GM18517 (cell line): ENCODE results near the gene SLC6A11.

ENCODE experiments used
- ATAC-seq: cut with Tn5 transposase; IDR thresholded peaks from one replicate; pipeline ENCODE4 v1.9.1; 2021; ENCODE audit warnings: mild to moderate bottlenecking, moderate library complexity; ENCODE audit not compliant: unreplicated experiment

The SLC6A11 gene

GRCh38 chr3:10837849-10838248 lies 21.8 kb downstream of the SLC6A11 start:
- no peak for ATAC-seq

DNA sequence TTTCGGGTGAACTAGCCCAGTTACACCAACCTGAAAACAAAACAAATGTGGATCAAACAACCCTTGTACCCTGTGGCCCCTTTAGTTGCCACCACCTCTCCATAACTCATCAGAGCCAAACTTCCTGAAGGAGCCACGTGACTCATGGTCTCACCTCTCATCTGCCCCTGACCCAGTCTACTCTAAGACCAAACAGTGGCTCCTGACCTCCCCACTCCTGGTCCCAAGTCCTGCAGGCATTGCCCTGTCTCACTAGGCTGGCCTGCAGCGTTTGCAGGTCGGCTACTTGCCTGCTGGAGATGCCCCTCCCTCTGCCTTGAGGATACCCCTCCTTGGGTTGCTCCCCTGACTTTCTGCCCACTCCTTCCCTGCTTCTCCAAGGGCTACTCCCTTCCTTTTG lies 23.1 kb downstream of the SLC6A11 start:
- ATAC-seq: no peak

GRCh38 chr3:10841100-10841499 lies 25.1 kb downstream of the SLC6A11 start:
- ATAC-seq: no peak

DNA sequence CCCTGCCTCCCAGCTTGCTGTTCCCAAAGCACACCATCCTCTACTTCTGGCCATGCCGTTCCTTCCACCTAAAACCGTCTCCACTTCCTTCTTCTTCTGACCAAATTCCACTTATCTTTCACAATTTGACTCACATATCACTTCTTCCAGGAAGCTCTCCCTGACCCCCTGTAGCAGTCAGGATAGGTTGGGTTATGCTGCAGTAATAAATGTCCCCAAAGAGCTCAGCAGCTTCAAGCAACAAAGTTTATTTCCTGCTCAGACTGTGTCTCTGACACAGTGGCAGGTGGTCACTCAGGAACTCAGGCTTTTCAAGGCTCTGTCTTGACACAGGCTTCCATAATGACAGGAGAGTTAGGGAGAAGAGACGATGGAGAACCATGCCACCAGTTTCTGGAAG lies 27.4 kb downstream of the SLC6A11 start:
- no peak for ATAC-seq

DNA sequence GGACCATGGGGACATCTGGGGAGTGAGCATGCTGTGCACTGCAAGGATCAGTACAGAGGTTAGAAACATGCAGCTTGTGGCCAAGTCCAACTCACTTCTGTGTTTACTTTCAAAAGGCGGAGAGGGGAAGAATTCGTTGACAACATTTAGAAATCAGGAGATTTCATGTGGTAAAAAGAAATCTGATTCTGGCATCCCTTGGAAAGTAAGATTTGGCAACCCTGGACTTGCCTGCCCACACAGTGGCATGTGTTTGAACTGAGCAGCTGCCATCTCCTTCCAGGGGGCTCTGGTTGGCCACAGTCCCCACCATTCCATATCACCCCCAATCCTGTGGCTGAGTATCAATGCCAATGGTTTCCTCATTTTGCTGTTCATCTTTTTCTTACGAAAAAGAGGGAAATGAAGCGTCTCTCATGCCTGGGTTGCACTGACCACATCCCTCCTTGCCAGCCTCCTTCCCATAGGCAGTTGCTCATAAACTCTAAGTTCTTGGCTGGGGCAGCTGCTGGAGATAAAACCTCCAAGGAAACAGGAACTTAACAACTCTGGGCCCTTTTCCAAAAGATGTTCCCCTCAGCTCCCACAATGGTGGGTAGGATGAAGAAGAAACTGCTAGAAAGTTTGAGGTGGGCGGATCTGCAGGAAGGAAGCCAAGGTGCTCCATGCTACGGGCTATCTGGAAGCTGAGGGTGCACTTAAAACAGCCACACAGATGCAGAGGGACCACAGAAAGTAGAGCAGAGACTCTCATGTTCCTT lies 29.2 kb downstream of the SLC6A11 start:
- no peak for ATAC-seq

GRCh38 chr3:10845839-10846656 lies 30.0 kb downstream of the SLC6A11 start:
- ATAC-seq: no peak

DNA sequence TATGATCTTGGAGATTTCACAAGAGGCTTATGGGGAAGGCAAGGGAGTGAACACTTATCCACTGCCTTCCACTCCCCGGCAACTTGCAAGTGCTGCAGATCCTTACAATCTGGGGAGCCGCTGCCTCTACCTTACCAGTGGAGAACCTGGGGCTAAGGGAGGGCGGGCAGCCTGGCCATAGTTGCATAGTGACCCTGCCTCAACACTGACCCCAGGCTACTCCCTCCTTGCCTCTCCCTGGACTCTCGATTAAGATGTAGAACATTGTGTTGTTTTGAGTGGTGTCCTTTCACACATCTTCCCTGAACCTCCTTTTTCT lies 30.6 kb downstream of the SLC6A11 start:
- ATAC-seq: no peak

DNA sequence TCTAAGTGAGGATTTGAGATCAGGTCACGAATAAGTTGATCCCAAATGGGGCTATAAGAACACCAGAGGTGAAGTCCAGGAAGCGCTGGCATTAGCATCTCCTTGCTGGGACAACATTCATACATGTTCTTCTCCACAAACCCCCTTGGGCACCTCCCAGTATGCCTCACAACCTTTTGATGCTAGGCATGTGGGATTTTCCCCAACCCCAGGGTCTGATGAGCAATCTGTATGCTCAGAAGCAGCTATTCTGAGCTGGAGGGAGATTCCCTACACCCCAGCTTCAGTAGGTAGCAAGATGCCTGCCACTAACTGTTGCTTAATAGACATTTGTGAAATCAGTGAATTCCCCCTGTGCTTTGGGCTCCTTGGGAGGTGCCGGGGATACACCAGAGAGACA lies 32.2 kb downstream of the SLC6A11 start:
- ATAC-seq: no peak

DNA sequence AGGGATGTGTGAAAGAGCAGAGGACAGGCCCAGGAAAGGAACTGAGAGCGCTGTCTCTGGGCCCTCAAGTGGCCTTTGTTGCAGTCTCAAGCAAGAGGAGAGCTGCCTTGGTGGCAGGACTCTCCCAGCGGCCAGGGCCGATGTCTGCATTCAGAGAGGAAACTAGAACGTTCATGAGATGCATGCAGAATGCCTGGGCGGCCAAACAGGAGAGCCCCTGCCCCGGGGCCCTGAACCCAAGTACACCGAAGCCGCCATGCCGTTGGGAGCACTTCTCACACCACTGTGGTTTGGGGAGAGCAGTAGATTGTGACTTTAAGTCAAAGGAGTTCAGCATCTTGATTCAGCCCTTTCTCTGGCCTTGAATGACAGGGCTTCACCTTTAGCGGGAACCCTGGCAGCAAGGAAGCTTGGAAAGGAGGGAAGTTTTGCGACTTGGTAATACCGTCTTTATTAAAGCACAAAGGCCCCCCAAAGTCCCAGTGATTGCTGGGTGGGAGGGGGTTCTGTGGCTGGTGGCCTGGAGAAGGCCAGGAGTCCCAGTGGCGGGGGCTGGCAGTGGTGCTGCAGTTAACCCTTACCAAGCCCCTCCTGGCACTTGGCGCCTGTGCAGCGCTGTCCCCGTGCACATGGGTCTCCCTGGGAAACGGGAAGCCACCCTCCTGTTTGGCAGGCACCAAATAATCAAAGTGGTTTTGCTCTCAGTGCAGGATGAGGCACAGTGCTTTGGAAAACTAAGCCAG lies 36.2 kb downstream of the SLC6A11 start:
- ATAC-seq: no peak

GRCh38 chr3:10855083-10855870 lies 39.2 kb downstream of the SLC6A11 start:
- no peak for ATAC-seq

GRCh38 chr3:10855871-10856662 lies 40.0 kb downstream of the SLC6A11 start:
- ATAC-seq: no peak

- no peak for ATAC-seq
Measured at GRCh38 chr3:10857235-10857634, 41.2 kb downstream of the SLC6A11 start.

GRCh38 chr3:10858091-10858490 lies 42.1 kb downstream of the SLC6A11 start:
- ATAC-seq: no peak

GRCh38 chr3:10867384-10867783 lies 51.4 kb downstream of the SLC6A11 start:
- ATAC-seq: no peak

DNA sequence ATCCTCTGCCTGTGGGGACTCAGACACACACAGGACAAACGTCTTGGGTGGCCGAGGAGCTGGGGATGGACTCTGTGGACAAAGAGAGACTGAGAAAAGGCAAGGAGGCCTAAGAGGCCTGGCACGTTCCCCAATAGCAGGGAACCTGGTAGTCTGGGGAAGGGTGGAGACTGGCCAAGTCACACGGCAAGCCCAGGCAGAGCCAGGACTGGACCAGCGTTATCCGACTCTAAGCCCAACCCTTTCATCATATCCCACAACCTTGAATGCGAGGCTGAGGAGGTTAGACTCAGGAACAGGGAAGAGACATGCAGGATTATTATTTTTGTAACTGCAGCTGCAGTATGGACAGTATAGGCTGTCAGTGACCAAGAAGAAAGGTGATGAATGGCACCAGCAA lies 53.4 kb downstream of the SLC6A11 start:
- ATAC-seq: no peak

DNA sequence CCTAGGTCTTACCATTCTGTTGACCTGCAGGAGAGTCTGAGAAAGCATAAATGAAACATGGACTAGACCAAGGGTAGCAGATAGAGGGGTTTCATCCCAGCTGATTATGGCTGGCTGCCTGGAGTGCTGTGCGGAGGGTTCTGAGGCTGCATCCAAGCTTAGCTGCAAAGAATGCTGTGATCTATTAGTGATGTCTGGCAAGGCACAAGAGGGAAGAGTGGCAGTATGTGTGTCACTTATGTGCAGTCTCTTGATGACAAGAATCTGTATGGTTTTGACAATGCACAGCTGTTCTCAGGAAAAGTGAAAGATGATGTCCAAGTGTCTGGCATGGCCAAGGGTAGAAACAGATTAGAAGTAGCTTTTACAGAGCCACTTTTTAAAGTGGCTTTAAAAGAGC lies 54.3 kb downstream of the SLC6A11 start:
- ATAC-seq: no peak

DNA sequence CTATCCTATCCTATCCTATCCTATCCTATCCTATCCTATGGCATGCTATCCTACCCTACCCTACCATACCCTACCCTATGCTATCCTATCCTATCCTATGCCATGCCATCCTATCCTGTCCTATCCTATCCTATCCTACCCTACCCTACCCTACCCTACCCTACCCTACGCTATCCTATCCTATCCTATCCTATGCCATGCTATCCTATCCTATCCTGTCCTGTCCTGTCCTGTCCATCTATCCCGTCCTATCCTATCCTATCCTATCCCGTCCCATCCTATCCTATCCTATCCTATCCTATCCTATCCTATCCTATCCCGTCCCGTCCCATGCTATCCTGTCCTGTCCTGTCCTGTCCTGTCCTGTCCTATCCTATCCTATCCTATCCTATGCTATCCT lies 57.4 kb downstream of the SLC6A11 start:
- ATAC-seq: no peak

GRCh38 chr3:10875914-10876313 lies 59.9 kb downstream of the SLC6A11 start:
- no peak for ATAC-seq

- no peak for ATAC-seq
Measured at GRCh38 chr3:10876661-10877060, 60.6 kb downstream of the SLC6A11 start.

- ATAC-seq: no peak
Measured at GRCh38 chr3:10882851-10883250, 66.8 kb downstream of the SLC6A11 start.
